GM19463 (cell line): ENCODE measurements around the gene RBPJ.

Experiments
- ATAC-seq: cut with Tn5 transposase; IDR thresholded peaks from one replicate; pipeline ENCODE4 v1.9.1; 2021; ENCODE audit warnings: mild to moderate bottlenecking, moderate library complexity; ENCODE audit not compliant: unreplicated experiment

RBPJ gene

DNA sequence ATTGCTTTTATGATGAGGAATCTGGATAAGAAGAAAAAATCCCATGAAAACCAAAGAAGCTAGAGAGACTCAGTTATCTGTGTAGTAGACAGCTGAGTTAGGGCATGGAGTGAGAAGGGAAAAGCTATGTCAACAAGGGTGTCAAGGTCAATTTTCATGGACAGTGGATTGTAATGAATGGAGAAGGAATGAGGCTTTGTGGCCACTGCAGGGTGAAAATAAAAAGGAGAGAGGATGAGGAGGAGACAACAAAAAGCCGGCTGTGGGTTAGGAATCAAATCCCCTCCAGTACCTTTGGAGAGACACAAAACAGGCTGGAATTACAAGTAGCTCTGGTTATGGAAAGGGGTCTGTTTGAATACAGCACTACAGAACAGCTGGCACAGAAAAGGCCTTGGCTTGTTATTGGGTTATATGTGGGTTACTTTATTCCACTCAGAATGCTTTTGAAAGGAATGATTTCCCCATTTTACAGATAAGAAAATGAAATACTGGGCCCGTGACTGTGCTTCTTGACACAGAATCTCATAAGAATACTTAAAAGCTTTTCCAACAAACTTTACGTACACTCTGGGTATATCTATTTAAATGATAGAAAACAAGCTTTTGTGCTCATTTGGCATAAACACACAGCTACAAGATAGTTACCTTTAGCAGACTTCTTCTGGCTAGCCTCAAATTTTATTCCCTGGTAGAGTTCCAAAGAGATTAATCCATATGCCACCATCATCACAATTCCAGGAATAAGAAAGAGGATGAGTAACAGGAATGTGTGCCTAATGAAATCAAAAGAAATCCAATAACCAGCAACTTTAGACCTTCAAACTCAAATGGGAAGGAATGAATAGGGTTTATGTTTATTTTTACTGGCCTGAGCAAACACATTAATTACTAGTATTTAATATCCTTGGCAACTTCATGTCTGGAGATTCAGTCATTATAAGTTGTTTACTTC is 162.0 kb downstream of the RBPJ start:
- ATAC-seq = no peak

DNA sequence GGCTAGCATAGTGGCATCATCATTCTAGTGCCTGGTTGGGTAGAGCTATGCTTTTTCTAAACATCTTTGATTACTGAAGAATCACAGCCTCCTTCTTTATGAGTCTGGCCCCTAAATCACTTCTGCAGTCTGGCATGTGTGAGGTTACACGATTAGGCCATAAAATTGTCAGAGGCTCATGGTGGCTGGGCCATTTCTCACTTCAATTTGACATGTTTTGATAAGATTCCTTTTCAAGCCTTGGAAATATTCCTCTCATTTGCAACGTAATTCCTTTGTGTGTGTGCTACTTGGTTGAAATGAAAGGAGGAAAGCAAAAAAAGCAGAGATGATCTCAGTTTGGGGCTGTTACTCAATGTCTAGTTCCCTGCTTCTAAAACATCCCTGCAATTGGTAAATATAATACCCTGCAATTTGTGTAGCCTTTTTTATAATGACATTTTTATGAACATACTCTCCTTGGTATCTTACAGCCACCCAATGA is 163.3 kb downstream of the RBPJ start:
- ATAC-seq = no peak

- ATAC-seq = no peak
Measured at GRCh38 chr4:26484516-26484915, 163.7 kb downstream of the RBPJ start.
